ENCODE results near the gene TSPAN9.
A peak's percentile ranks its signal among the peaks of the same experiment; 100 is the strongest.

Gene TSPAN9

DNA sequence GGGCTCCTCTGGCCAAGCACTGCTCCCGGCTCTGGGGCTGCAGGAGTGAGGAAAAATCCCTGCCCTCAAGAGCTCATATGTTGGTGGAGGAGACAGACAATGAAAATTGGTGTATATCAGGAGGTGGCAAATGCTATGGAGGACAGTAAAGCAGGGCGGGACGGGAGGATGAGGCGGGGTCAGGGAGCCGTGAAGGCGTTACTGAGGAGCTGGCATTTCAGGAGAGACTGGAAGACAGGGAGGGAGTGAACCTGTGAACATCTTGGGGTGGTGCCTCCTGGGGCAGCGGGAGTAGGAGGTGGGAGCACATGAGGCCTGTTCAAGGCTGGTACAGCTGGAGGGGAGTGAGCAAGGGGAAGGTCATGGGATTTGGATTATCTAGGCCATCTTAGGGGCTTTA, 26.6 kb downstream of the TSPAN9 start:
- peak; percentile 93 for DNase-seq

DNA sequence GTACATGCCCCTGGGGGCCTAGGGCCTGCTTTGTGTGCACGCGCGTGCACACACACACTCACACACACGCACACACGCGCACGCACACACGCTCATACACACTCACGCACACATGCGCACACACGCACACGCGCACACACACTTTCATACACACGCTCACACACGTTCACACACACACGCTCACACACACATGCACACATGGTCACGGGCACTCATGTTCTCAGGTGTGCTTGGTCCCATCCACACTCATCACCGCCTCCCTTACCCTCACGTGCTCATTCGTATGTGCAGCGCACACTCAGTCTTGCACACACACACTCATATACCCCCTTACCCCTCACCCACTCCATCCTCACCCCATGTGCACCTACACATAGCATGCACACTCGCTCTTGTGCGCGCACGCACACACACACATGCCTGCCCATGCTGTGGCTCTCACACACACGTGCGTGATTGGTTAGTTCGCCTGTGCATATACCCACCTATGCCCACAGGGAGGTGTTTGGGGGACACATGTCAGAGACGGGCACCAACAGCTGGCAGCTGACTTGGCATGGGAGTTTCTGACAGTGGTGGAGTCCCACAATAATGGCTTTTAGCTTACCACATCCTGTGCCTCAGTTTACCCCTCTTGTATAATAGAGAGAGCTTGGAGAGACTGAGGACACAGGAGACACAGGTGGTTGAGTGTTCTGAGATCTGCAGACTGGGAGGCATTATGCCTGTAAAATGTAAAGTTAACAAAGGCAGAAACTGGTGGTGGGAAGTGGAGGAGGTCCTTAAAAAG, 28.7 kb downstream of the TSPAN9 start:
- peak; percentile 42 for DNase-seq

DNA sequence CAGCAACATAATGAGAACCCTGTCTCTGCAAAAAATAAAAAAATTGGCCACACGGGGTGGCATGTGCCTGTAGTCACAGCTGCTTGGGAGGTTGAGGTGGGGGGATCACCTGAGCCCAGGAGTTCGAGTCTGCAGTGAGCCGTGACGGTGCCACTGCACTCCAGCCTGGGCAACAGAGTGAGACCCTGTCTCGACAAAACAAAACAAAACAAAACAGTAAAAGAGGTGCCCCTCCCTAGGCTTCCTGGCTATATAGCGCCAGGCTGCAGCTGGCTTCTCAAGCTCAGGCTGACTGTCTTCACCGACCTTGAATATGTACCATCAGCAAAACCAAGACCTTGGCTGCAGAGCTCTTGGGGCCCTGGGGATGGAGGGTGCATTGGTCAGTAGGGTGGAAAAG, 29.4 kb downstream of the TSPAN9 start:
- DNase-seq = peak; percentile 86

DNA sequence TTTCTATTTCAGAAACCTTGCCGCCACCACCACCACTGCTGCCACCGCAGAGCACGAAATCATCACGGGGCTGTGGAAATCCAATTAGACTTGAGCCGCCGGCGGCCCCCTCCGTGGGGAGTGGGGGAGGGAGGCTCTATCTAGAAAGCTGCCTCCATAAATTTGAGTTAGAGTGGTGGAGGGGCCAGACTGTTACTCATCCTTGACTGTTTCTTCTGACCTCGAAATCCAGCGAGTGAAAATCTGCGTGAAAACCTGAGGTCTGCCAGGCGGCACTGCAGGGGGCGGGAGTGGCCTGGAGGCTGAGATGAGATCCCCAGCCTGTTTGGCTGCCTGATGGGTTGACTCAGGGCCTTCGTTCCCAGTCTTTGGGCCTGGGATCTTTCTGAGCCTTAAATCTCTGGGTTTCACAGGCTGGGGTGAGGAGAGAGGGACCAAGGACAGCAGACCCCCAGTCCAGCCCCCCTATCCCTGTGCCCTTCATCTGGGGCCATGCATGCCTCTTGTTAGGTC, 29.9 kb downstream of the TSPAN9 start:
- DNase-seq = peak; percentile 98

DNA sequence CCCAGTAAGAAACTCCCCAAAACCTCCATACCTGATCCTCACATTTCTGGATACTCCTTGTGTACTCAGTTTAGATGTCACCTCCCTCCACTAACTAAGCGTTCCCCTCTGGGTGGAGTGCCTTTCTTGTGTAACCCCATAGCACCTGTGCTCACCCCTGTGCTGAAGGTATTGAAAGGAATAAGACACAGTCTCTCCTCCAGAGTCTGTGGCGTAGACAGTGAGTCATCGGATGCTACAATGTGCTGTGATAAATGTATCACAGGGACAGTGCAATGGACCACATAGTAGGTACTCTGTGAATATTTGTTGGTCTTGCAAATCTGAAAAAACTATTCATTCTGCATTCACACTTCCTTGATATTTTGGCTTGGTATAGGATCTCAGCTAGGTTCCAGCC, 30.8 kb downstream of the TSPAN9 start:
- DNase-seq = peak; percentile 25

DNA sequence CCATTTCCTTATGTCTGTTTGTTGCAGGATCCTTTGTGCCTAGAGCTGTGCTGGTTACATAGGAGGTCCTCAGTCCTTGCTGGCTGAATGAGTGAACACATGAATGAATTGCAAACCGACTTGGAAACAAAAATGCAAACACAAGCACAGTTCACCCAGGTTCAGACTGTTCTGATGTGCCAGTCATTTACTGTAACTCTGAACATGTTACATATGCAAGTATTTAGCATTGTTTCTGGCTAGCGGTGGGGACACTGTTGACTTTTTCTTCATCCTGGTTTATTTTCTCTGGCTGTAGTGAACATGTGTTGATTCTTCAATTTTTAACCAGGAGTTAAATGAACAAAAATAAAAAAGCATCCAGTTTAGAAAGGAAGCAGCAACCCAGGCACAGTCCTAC, 33.4 kb downstream of the TSPAN9 start:
- DNase-seq = no peak

DNA sequence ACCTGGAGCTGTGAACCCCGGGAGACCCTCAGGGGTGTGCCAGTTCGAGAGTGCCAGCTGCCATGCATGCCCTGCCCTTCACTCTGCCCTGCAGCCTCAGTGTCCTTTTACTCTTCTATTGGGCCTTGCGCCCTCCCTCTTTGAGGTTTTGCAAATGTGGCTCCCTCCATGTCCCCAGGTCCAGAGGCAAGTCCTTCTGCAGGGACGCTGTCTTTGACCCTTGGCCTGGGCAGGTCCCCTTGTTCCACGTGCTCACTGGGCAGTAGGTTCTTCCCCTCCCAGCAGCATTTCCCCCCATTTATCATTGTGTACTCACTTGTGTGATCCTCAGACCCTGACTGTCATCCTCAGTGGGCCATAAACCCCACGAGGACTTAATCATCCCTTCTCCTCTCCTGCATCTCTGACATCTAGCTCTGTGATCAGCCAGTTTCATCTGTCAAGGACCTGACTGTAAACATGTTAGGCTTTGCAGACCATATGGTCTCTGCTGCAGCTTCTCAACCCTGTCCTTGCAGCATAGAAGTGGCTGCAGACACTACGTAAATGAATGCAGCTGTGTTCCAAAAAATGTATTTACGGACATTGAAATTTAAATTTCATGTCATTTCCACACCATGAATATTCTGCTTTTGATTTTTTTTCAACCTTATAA, 36.6 kb downstream of the TSPAN9 start:
- peak; percentile 93 for DNase-seq

DNA sequence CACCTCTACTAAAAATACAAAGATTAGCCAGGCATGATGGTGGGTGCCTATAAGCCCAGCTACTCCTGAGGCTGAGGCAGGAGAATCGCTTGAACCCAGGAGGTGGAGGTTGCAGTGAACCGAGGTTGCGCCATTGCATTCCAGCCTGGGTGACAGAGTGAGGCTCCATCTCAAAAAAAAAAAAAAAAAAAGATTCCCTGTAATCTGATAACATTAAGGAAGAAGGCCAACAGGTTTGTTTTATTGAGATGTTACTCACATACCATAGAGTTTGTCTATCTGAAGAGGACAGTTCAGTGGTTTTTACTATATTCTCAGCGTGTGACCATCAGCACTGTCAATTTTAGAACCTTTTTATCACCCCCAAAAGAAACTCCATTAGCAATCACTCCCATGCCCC, 37.5 kb downstream of the TSPAN9 start:
- no peak for DNase-seq

DNA sequence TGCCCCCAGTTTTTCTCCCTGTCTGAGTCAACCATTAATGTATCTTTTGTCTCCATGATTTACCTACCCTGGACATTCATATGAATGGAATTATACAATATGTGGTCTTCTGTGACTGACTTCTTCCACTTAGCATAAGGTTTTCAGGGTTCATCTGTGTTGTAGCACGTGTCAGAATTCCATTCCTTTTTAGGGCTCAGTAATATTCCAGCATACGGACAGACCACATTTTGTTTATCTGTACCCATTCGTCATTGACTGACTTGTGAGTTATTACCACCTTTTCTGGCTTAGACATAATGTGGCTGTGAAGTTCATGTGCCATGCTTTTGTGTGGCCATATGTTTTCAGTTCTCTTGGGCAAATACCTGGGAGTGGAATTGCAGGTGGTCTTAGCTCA, 37.9 kb downstream of the TSPAN9 start:
- DNase-seq = no peak

DNA sequence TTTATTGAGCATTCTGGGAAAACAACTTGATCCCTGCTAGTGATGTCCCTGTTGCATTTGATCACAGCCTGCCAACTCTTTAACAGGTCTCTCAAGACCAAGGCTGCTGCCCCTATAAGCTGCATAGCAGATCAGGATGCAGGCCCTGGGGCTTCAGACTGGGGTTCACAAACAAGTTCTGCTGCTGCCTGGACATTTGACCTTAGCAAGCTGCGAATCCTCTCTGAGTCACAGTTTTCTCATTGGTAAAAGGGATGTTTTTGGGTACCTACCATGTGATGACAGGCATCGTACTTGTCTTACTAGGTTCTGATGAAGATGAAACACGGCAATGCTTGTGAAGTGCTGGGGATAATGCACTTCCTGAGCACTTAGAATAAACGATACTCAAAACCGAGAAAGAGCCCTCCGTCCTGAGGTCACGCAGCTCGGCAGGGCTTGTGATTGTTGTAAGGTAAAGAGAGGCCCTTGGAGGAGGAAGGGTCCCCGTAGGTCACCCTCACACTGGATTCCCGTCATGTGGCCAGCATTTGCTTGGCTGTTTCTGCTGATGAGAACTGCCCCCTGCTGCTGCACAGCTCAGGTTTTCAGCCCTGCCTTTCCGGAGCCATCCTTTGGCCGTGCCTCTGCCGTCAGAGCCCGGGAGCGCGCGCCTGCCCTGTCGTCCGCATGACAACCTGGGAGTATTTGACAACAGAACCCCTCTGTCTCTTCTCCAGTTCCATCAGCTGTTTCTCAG, 39.1 kb downstream of the TSPAN9 start:
- DNase-seq = no peak

DNA sequence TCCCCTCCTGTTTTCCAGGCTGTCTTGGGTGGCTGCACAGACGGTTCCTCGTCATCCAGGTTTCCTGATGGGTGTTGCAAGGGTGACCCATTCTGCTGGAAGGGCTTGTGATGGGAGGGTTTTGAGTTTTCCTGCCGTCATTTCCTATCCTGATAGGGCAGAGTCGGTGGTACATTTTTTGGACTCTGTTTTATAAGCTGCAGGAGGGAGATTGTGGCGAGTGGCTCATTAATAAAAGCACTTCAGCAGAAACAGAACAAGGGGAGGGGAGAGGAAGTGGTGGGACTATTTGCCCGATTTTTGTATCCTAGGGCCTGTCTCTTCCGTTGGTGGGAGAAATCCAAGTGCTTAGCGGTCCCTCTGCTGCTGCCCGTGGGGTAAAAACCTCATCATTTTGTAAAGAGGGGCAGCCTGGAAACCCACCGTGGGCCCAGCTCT, 40.0 kb downstream of the TSPAN9 start:
- no peak for DNase-seq

DNA sequence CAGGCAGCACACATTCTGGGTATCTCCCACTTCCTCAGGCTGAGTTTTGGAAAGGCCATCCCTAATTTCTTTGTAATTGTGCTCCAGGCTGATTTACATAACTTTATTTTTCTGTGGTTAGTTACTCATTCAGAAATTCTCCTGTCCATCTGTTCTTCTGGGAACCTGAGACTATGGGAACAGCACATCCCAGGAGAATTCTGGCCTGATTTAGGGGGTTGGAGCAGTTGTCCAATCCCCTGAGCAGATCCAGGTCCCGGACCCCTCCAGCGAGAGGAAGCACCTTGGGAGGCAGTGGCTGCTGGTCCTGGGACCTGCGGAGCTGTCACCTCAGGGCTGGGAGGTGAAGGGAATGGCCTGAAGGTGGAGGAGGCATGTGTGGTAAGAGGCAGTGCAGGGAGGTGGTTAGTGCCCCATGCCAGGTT, 40.4 kb downstream of the TSPAN9 start:
- DNase-seq = no peak

DNA sequence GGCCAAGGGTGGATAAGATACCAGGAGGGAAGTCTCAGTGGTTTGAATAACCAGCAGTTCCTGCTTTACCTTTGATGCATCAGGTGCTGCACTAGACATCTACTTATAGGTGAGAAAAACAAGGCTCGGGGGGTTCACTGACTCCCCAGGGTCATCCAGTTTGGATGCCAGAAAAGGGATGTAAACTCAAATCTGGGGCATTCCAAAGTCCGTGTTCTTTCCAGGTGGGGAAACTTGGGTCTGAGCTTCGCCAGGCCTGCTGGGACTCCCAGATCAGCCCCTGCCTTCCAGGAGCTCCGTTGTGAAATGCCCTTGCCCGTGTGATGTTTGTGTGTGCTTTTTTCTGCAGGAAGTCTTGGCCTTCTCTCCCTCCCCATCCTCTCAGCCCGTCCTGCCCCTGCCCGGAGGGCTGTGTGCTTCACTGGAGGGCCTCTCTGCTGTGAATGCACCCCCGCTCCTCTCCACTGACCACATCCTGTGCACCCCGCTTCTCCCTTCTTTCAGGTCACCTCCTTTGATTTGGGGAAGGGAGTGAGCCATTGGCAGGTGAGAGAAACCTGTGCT, 42.1 kb downstream of the TSPAN9 start:
- DNase-seq = no peak

DNA sequence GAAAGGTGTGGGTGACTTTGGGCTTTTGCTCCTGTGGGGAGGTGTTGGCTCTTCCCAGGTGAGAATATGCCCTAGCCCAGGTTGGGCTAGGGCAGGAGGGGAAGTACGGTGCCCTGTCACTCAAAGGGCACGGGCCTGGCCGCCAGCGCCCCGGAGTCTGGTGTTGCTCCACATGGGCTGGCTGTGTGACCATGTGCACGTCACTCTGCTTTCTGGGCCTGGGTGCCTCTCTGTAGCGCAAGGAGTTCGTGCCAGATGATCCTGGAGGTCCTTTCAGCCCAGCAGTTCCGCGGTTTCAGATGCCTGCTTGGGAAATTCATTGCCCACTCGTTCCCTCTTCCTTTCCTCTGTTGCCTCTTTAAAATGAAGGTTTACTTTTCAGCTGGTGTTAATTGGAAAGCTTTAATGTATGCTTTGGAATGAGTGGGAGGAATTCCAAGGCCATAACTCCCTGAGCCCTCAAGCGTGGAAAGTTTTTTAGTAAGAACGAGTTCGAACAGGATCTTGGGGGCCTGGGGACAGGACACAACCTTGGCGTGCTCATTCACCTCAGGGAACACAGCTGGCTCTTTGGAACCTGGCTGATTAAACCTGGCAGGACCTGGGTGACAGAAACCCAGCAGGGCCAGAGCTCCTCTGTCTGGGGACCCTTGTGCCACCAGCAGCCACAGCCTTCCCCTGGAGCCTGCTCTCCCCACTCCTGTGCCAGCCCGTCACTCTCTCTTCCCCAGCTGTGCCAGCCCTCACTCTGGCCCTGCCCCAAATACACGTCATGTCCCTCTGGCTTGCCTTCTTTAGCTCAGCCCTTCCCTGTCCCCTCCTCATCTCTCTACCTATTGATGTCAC, 42.8 kb downstream of the TSPAN9 start:
- no peak for DNase-seq

DNA sequence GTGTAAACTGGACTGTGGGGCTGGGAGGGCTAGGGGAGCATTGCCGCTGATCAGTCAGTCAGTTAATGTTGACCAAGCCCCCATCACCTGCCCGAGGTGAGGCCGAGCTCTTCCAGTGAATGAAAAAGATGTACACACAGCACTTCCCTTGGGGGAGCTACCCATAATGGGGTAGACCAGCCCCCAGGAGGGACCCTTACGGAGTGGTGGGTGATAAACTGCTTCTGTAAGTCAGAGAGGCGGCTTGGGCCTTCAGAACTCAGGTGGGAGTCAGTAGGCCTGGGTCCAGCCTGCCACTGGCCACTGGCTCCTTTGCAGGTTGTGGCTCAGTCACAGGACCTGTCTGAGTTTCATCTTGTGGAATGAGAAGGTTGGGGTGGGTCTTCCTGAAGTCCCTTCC, 43.5 kb downstream of the TSPAN9 start:
- no peak for DNase-seq

DNA sequence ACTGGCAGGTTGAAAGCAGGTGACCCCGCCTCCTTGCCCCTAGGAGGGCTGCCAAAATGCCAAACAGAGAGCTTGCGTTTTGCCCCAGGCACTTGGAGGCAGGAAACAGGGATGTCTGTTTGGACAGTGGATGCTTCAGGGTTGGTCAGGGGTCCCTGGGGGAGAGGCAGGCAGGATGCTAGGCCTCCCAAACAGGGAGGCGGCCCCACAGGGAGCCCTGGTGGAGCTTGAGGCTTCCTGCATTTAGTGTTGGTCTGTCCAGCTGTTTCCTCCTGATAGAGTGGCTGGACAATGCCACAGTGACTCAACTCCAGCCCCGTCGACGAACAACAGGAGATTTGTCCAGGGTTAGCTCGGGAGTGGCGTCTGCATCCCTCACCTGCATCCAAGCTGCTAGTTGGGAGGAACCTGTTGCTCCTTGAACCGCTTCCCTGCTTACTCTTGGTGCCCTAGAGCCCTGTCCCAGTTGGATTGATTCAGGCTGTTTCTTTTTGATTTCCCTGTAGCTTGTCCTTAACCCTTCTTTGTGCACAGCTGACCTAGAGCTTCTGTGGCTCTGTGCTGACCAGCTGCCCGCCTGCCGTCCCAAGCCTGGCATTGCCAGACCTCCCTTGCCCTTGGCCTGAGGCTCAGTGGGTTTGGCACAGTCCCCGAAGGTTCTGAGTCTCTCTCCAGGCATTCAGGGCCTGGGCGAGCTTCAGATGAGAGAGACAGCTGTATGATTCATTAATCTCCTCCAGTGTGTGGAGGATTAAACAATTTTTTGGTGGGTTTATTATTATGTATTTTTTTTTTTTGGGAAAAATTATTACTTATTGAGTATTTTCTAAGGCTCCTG, 45.9 kb downstream of the TSPAN9 start:
- DNase-seq = no peak

DNA sequence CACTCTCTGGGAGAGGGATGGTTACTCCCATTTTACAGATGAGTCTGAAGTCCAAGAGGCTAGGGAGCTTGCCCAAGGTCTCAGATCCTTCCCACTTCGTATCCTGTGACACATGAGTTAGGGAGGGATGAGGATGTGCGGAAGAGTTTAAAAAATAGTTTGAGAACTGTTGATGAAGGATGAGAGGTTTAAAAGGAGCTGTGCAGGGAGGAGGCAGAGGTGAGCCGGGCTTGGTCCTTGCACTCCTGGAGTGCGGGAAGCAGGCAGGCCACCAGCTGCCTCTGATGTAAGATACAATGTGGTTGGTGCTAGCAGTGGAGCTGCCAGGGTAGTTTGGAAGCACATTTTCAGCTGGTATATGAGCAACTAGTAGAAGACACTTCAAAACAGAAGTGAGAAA, 46.5 kb downstream of the TSPAN9 start:
- DNase-seq = no peak

DNA sequence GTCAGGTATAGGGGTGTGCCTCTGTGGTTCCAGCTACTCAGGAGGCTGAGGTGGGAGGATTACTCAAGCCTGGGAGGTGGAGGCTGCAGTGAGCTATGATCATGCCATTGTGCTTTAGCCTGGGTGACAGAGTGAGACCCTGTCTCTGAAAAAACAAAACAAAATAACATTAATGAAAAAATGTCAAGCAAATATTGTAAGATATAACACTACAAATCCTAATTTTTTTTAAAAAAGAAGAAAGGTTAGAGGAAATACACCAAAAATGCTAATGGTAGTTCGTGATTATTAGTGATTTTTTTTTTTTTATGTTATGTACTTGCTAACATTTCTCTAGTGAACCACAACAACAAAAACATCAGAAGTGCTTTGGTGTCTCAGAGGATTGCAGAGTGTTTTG, 47.7 kb downstream of the TSPAN9 start:
- DNase-seq = no peak

DNA sequence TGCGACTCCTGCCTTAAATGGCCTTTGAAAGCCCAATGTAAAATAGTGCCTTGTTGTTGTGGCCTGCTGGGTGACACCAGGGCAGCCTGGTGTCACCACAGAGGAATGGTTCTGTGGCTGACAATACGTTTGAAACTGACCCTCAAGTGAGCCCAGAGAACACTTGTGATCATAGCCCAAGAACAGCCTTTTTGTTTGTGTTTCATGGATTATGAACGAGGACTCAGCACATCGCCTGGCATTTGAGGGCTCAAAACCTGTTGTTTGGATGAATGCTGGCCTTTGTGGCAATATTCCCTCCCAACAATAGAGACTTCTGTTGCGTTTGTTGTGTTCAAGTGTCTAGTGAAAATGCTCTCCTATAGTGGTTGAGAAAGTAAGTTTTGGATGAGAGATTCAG, 48.5 kb downstream of the TSPAN9 start:
- no peak for DNase-seq

DNA sequence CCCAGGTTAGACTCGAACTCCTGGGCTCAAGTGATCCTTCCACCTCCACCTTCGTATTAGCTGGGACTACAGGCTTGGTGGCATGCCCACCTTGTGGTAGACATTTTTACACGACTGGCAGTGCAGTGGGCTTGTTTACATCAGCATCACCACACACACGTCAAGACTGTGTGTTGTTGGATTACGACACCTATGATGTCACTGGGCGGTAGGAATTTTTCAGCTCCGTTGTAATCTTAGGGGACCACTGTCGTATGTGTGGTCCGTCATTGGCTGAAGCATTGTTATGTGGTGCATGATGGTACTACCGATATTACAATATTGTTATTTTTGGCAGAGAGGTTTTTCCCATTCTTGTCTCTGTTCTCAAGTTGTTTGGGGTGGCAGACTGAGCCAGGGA, 50.7 kb downstream of the TSPAN9 start:
- no peak for DNase-seq

DNA sequence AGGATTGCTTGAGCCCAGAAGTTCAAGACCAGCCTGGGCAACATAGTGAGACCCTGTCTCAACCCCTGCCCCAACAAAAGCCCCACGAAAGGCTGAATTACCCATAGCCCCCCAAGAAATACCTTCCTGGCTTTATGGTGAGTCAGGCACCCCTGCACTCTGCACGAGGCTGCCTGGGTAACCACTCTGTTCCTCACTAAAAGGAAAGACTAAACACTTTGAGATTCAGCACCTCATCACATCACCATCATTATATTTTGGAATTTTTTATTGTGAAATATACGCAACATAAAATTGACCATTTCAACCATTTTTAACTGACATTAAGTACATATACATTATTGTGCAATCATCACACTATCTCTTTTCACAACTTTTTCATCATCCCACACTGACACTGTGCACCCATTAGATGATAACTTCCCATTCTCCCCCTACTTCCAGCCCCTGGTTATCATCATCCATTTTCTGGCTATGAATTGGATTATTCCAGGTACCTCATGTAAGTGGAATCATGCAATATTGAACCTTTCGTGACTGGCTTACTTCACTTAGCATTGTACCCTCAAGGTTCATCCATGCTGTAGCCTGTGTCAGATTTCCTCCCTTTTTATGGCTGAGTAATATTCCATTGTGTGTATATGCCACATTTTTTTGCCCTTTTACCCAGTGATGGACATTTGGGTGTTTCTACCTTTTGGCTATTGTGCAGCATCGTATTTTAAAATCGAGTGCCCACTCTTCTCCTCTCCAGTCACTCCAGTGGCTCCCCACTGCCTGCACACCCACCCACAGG, 51.5 kb downstream of the TSPAN9 start:
- DNase-seq = no peak
